WERI-Rb-1 (cell line): ENCODE results near the gene CAVIN2.

ENCODE experiments used
- DNase-seq: peaks from one replicate; pipeline ENCODE4 v3.0.0-alpha.2; 2020
- H3K27ac ChIP-seq: fragments of 250-450 bp; sonication (Bioruptor Pico); 2 replicates; pipeline ENCODE4 v1.5.1; 2020; ENCODE audit warnings: mild to moderate bottlenecking, moderate library complexity
- H3K27me3 ChIP-seq: fragments of 250-450 bp; sonication (Bioruptor Pico); 2 replicates; pipeline ENCODE4 v1.5.1; 2021; ENCODE audit warnings: mild to moderate bottlenecking, low read depth, moderate library complexity; ENCODE audit not compliant: insufficient read depth, severe bottlenecking
- H3K36me3 ChIP-seq: fragments of 250-450 bp; sonication (Bioruptor Pico); 2 replicates; pipeline ENCODE4 v1.5.1; 2020; ENCODE audit warnings: mild to moderate bottlenecking, moderate library complexity
- H3K4me3 ChIP-seq: 2 replicates; pipeline ENCODE4 v1.5.1; 2011; ENCODE audit warnings: low read depth, mild to moderate bottlenecking, control low read depth, low read length
- H3K9me3 ChIP-seq: fragments of 250-450 bp; sonication (Bioruptor Pico); 2 replicates; pipeline ENCODE4 v1.5.1; 2021; ENCODE audit warnings: mild to moderate bottlenecking, moderate library complexity; ENCODE audit not compliant: severe bottlenecking
- TF ChIP-seq, protein P1 (sequence below): IDR thresholded peaks from 2 replicates; pipeline ENCODE4 v1.5.1; 2011; ENCODE audit warnings: low read depth, mild to moderate bottlenecking, control low read depth, inconsistent platforms, low read length

CAVIN2 gene

DNA sequence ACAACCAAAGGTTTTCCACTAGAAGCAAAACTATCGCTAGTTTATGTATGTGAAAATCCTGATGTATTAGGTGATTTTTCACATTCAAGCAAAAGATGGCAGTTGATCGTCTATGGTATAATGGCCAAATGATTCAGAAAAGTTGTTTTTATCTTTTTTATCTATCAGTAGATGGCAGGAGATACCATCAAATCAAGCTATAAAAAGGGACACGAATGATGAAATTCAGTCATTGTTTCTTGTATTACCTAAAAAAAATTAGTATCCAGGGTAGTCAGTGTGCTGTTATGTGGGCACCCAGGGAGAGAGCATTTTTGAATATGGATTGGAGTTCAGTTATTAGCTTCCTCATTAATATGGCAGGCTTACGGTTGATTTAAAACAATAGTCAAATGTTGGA, 22.9 kb upstream of the CAVIN2 start:
- H3K27ac ChIP-seq: no peak overlapping the region
- DNase-seq: no peak
- H3K9me3 ChIP-seq: no peaks in the 10 kb centered on the region
- H3K27me3 ChIP-seq: no peaks in the 10 kb centered on the region
- TF ChIP-seq, protein P1, sequence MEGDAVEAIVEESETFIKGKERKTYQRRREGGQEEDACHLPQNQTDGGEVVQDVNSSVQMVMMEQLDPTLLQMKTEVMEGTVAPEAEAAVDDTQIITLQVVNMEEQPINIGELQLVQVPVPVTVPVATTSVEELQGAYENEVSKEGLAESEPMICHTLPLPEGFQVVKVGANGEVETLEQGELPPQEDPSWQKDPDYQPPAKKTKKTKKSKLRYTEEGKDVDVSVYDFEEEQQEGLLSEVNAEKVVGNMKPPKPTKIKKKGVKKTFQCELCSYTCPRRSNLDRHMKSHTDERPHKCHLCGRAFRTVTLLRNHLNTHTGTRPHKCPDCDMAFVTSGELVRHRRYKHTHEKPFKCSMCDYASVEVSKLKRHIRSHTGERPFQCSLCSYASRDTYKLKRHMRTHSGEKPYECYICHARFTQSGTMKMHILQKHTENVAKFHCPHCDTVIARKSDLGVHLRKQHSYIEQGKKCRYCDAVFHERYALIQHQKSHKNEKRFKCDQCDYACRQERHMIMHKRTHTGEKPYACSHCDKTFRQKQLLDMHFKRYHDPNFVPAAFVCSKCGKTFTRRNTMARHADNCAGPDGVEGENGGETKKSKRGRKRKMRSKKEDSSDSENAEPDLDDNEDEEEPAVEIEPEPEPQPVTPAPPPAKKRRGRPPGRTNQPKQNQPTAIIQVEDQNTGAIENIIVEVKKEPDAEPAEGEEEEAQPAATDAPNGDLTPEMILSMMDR: no peak
- no peaks in the 10 kb centered on the region for H3K36me3 ChIP-seq
- H3K4me3 ChIP-seq: no peak overlapping the region

- no peaks in the 10 kb centered on the region for H3K36me3 ChIP-seq
- no peak overlapping the region for H3K27ac ChIP-seq
- H3K9me3 ChIP-seq: no peaks in the 10 kb centered on the region
- peak; percentile 80 for DNase-seq
- TF ChIP-seq, protein P1: peak; percentile 92
- H3K27me3 ChIP-seq: no peaks in the 10 kb centered on the region
- no peak overlapping the region for H3K4me3 ChIP-seq
These were observed 22.3 kb upstream of the CAVIN2 start for GRCh38 chr2:191869178-191869577.

- no peak for DNase-seq
- Histone ChIP-seq H3K27ac (no peak overlapping the region), H3K27me3 (no peaks in the 10 kb centered on the region), H3K9me3 (no peaks in the 10 kb centered on the region), H3K4me3 (no peak overlapping the region), H3K36me3 (no peaks in the 10 kb centered on the region)
- TF ChIP-seq, protein P1: no peak
These were observed 20.6 kb upstream of the CAVIN2 start for GRCh38 chr2:191867507-191867847.

GRCh38 chr2:191866675-191867506, 20.0 kb upstream of the CAVIN2 start:
- Histone ChIP-seq H3K36me3 (no peaks in the 10 kb centered on the region), H3K9me3 (no peaks in the 10 kb centered on the region), H3K4me3 (no peak overlapping the region), H3K27ac (no peak overlapping the region), H3K27me3 (no peaks in the 10 kb centered on the region)
- TF ChIP-seq, protein P1: no peak
- DNase-seq: no peak

DNA sequence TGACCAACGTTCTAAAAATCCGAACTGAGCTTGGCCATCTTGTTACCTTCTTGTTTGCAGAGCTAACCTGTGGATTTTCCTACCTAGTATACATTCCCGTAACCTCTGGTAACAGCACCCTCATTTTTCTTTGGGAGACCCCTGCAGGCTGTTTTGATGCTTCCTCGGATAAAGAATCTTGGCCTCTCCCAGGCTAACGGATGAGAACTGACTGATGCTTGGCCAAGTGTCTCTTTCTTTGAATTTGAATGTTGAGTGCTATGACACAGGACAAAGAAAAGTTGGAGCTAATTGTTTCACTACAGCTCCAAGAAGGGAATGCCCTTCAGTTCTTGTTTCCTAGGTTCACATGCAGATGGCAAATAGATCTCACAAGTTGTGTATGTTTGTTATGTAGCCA, 19.3 kb upstream of the CAVIN2 start:
- H3K27ac ChIP-seq: no peak overlapping the region
- no peak for DNase-seq
- H3K27me3 ChIP-seq: no peaks in the 10 kb centered on the region
- no peaks in the 10 kb centered on the region for H3K9me3 ChIP-seq
- TF ChIP-seq, protein P1: no peak
- H3K4me3 ChIP-seq: no peak overlapping the region
- no peaks in the 10 kb centered on the region for H3K36me3 ChIP-seq
